Activated CD4-positive, alpha-beta T cell treated with anti-CD3 and anti-CD28 coated beads for 36 hours (primary cell): ENCODE data around the gene KRTAP5-3. TPM values are rescaled to one million over a fixed set of nuclear protein-coding genes. Genes with fewer than 3 reads are reported as not detected.
"Not testable (repeated sequence)": the region's sequence is repeated elsewhere in the genome, so short reads cannot be mapped to it uniquely, and the experiment has no call there.

Experiments
- ATAC-seq: fragments of 200-7000 bp; cut with Tn5 transposase; one replicate; pipeline ENCODE4 v1.10.0; 2021; ENCODE audit warnings: mild to moderate bottlenecking, moderate library complexity
- CTCF ChIA-PET: fragments of 350-600 bp; sonication (Branson Sonifier 250); formaldehyde crosslinking; loops from one replicate; lab custom pipeline; 2021; ENCODE audit warnings: antibody characterized with exemption; lab: Charles Lee
- POLR2A ChIA-PET: fragments of 350-600 bp; sonication (Branson Sonifier 250); formaldehyde crosslinking; loops from one replicate; lab custom pipeline; 2021; ENCODE audit warnings: antibody characterized with exemption, inconsistent platforms; lab: Charles Lee
- DNase-seq: peaks from one replicate; pipeline ENCODE4 v3.0.0-alpha.2; 2020
- H3K27ac Mint-ChIP-seq: one replicate; pipeline ENCODE4 v1.8.0; 2021; ENCODE audit warnings: mixed read lengths
- H3K27me3 Mint-ChIP-seq: one replicate; pipeline ENCODE4 v1.8.0; 2021; ENCODE audit warnings: mixed read lengths
- H3K36me3 Mint-ChIP-seq: one replicate; pipeline ENCODE4 v1.8.0; 2021; ENCODE audit warnings: low read depth, mixed read lengths
- H3K4me1 Mint-ChIP-seq: one replicate; pipeline ENCODE4 v1.8.0; 2021; ENCODE audit warnings: mixed read lengths
- H3K4me3 Mint-ChIP-seq: one replicate; pipeline ENCODE4 v1.8.0; 2021; ENCODE audit warnings: mild to moderate bottlenecking, moderate library complexity, mixed read lengths
- H3K9me3 Mint-ChIP-seq: one replicate; pipeline ENCODE4 v1.8.0; 2021; ENCODE audit warnings: low read depth, mixed read lengths
- intact Hi-C, 2 experiments: fragments of 100-400 bp; cut with DNase I in 1 of 2; cut with micrococcal nuclease in 1 of 2; formaldehyde crosslinking; loops; one replicate each; pipeline versions ENCODE4 v1.14.2 to v1.15.1; 2022 to 2024; cut with DNase I, micrococcal nuclease
- total RNA-seq, 2 experiments: library from RNA; stranded (reverse); gene quantifications; one replicate each; pipeline ENCODE4 v1.2.3, GENCODE V29; 2021

The KRTAP5-3 gene
- total RNA-seq, 2 experiments from 2014 or later: not detected

DNA sequence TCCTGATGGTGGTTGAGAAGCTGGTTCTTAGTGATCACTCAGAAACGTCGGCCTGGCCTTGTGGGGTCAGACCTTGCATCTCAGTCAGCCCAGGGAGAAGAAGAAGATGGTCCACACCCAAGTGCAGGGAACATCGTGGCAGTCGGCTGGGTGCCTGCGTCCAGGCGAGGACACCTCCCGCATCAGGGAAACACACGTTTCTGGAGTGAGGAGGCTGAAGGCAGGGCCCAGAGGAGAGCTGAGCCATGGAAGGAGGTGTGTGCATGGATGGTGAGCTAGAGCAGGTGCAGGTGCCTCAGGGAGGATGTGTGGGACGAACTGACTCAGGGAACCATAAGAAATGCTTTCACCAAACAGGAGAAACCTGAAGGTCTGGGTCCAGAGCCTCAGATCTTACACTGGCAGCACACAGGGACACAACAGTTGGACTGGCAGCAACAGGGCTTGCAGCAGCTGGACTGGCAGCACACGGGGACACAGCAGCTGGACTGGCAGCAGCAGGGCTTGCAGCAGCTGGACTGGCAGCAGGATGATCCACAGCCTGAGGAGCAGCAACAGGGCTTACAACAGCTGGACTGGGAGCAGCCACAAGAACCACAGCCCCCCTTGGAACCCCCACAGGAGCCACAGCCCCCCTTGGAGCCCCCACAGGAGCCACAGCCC lies 10.8 kb downstream of the KRTAP5-3 start:
- Mint-ChIP-seq H3K27me3 (peaks cover 34% of the 10 kb centered on the region), H3K9me3 (no peaks in the 10 kb centered on the region), H3K36me3 (no peaks in the 10 kb centered on the region), H3K4me1 (peaks cover 5% of the 10 kb centered on the region), H3K27ac (no peak overlapping the region), H3K4me3 (no peak overlapping the region)
- ATAC-seq (no peak), DNase-seq (no peak)
- ChIA-PET CTCF (interaction anchor here (0.5 to 1.8 kb wide), 7 partner anchors 10 to 235 kb away, joined by 3 to 7 read pairs (median 3); no protein-coding TSS in a partner anchor), POLR2A (no interaction called here)
- intact Hi-C loops: no loop called here

DNA sequence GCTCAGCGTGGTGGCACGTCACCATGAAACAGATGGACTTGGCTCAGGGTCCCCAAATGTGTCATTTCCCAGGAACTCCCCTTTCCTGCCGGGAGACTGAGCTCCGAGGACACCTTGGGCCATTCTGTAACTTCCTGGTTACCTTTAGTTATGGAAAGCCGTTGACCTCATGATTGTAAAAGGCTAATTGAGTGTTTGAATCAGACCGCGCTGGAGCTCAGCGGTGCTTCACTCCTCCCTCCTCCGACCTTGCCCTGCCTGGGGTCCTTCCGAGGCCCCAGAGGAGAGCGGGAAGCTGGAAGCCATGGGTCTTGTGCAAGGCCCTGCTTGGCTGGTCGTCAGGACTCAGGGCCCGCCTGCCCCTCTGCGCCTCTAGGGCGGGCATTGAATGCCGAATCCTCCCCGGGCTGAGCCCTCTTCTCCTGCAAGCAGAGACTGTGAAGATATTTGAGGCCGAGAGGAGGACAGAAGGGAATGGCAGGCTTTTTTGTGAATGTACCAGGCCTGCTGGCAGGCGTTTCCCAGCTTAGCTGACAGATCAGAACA lies 11.6 kb downstream of the KRTAP5-3 start:
- CTCF ChIA-PET: interaction anchor here (0.6 to 1.2 kb wide), 4 partner anchors 9 to 236 kb away, joined by 3 to 4 read pairs (median 3); no protein-coding TSS in a partner anchor
- H3K36me3 Mint-ChIP-seq, POLR2A ChIA-PET, intact Hi-C loops, DNase-seq, H3K27ac Mint-ChIP-seq, H3K4me3 Mint-ChIP-seq, ATAC-seq, H3K4me1 Mint-ChIP-seq, H3K9me3 Mint-ChIP-seq: not testable (repeated sequence)
- peaks cover 30% of the 10 kb centered on the region for H3K27me3 Mint-ChIP-seq

DNA sequence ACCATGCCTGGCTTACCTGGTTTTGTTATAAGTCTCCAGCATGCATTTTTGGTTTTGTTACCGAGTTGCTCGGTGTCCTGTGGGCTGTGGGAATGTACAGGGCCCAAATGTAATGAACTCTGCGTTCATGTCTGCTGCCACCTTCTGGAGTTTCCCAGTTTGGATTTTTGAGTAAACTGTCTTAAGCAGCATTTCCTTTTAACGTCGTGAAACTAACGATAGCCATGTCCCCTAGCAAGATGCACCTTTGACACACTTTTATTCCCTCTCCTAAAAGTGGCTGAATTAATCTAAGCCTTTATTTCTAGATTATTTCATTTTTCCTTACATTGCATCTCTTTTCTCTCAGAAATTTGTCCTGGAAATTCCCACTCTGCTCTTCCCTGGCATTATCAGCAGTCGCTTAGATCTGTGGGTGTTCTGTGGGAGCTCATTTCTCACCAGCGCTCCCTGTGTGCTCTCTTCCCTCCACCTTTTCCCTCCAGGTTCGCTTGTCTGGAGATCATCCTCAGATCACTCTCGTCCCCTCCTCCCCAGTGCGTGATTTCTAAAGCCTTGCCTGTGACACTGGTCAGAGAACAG lies 12.2 kb downstream of the KRTAP5-3 start:
- H3K36me3 Mint-ChIP-seq, DNase-seq, H3K4me1 Mint-ChIP-seq, H3K4me3 Mint-ChIP-seq, H3K9me3 Mint-ChIP-seq, H3K27ac Mint-ChIP-seq, ATAC-seq, POLR2A ChIA-PET: not testable (repeated sequence)
- intact Hi-C loops: loop anchor here in 1 of 2 experiments (1.0 kb wide), 1 partner anchor 33 kb away; the partner anchor contains the start of gene KRTAP5-5
- CTCF ChIA-PET: interaction anchor here (0.6 to 2.5 kb wide), 8 partner anchors 8 to 30 kb away, joined by 3 to 16 read pairs (median 3); no protein-coding TSS in a partner anchor
- H3K27me3 Mint-ChIP-seq: peaks cover 29% of the 10 kb centered on the region

DNA sequence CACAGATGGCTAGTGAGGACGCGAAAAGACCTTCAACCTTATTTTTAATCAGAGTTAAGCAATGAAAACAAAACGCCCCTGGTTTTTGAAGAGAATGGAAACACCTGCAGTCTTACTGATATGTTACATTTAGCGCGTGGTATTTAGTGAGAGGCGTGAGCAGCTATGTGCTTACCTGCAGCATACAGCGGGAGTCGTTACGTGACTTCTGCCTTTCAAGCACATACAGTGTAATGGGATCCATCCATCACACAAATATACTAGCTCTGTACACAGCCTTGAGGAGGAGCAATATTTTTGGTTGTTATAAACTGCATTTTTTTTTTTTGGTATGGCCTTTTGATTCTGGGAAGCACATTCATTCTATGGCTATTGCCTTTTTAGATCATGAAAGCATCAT lies 15.6 kb downstream of the KRTAP5-3 start:
- CTCF ChIA-PET: no interaction called here
- intact Hi-C loops: no loop called here

DNA sequence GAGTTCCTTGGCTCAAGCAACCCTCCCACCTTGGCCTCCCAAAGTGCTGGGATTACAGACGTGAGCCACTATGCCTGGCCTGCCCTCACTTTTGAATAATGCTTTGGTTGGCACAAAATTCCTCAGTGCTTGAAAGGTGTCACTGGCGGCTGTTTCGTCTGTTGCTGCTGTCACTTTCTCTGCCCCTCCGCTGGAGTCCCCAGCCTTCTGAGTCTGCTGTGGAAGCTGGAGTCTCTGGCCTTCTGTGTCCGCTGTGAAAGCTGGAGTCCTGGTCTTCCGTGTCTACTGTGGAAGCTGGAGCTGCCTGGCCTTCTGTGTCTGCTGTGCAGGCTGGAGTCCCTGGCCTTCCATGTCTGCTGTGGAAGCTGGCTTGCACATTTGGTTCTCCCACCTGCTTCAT lies 18.3 kb downstream of the KRTAP5-3 start:
- Mint-ChIP-seq H3K27ac (no peak overlapping the region), H3K9me3 (peaks cover 7% of the 10 kb centered on the region), H3K36me3 (peaks cover 5% of the 10 kb centered on the region), H3K27me3 (peaks cover 4% of the 10 kb centered on the region), H3K4me1 (peaks cover 6% of the 10 kb centered on the region), H3K4me3 (no peak overlapping the region)
- intact Hi-C loops: no loop called here
- ATAC-seq: no peak
- ChIA-PET POLR2A (no interaction called here), CTCF (interaction anchor here (0.7 to 3.7 kb wide), 2 partner anchors 14 to 44 kb away, joined by 3 to 31 read pairs; no protein-coding TSS in a partner anchor)
- no peak for DNase-seq

More for the DNA sequence above, 15.6 kb downstream of the KRTAP5-3 start:
- POLR2A ChIA-PET: no interaction called here
- Mint-ChIP-seq H3K4me3 (no peak overlapping the region), H3K36me3 (peaks cover 5% of the 10 kb centered on the region), H3K27ac (no peak overlapping the region), H3K4me1 (peaks cover 11% of the 10 kb centered on the region), H3K9me3 (peaks cover 7% of the 10 kb centered on the region), H3K27me3 (peaks cover 18% of the 10 kb centered on the region)
- ATAC-seq: no peak
- no peak for DNase-seq

DNA sequence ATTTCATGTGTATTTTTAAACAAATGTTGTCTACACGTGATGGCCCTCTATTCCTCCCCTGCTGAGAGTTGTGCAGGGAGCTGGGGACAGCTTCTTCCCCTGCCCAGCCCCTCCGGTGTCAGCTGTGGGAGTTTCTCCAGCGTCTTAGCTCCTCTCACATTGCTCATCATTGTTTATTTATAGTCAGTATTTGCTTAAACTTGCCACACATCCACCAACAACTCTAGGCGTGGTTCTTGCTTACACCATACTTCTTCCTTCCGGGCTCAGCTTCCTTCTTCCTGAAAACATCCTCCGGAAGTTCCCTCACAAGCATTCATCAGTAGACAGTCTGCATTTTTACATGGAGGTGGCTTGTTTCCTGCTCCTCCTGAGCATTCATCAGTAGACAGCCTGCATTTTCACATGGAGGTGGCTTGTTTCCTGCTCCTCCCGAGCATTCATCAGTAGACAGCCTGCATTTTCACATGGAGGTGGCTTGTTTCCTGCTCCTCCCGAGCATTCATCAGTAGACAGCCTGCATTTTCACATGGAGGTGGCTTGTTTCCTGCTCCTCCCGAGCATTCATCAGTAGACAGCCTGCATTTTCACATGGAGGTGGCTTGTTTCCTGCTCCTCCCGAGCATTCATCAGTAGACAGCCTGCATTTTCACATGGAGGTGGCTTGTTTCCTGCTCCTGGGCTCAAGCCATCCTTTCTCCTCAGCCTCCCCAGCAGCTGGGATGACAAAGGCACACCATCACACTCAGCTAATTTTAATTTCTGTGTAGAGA lies 18.9 kb downstream of the KRTAP5-3 start:
- H3K27me3 Mint-ChIP-seq, intact Hi-C loops, DNase-seq, ATAC-seq, H3K36me3 Mint-ChIP-seq, POLR2A ChIA-PET, H3K9me3 Mint-ChIP-seq, H3K4me1 Mint-ChIP-seq: not testable (repeated sequence)
- Mint-ChIP-seq H3K4me3 (peak overlapping the region; percentile 29), H3K27ac (peak overlapping the region; percentile 86)
- CTCF ChIA-PET: interaction anchor here (1.0 to 3.7 kb wide), 3 partner anchors 14 to 449 kb away, joined by 3 to 31 read pairs (median 5); no protein-coding TSS in a partner anchor

DNA sequence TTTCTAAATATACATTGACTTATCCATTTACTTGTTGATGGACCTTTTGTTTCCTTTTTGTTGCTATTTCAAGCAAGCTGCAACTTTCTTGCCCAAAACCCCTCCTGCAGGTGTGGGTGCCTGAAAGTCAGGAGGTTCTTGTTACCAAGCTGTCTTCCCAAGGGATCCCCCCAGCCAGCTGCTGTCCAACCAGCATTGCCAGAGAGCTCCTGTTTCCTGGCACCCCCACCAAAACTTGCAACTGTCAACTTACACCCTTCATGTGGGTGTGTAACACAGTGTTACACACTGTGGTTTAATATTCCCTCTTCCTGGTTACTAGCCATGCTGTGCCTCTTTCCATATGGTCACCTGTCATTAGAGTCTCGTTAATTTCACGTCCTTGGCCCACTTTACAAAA lies 21.6 kb downstream of the KRTAP5-3 start:
- Mint-ChIP-seq H3K9me3 (peaks cover 7% of the 10 kb centered on the region), H3K4me1 (peaks cover 9% of the 10 kb centered on the region), H3K27ac (no peak overlapping the region), H3K27me3 (peaks cover 2% of the 10 kb centered on the region), H3K36me3 (peaks cover 5% of the 10 kb centered on the region), H3K4me3 (no peak overlapping the region)
- intact Hi-C loops: no loop called here
- POLR2A ChIA-PET: no interaction called here
- ATAC-seq (no peak), DNase-seq (no peak)
- CTCF ChIA-PET: interaction anchor here (2.6 kb wide), 1 partner anchor 12 kb away, joined by 8 read pairs; no protein-coding TSS in a partner anchor

DNA sequence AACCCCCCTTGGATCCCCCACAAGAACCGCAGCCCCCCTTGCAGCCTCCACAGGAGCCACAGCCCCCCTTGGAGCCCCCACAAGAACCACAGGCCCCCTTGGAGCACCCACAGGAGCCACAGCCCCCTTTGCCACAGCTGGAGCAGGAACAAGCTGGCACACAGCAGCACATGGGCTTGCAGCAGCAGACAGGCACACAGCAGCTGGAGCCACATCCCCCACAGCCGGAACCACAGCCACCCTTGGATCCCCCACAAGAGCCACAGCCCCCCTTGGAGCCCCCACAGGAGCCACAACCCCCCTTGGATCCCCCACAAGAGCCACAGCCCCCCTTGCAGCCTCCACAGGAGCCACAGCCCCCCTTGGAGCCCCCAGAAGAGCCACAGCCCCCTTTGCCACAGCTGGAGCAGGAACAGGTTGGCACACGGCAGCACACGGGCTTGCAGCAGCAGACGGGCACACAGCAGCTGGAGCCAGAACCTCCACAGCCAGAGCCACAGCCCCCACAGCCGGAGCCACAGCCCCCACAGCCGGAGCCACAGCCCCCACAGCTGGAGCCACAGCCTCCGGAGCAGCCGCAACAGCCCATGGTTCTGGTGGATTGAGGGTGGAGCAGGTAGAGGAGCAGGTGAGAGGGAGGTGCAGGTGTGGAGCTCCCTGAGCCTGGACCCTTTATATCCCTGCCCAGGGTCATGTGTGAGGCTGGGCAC lies 23.4 kb downstream of the KRTAP5-3 start, which contains the start of gene KRTAP5-1:
KRTAP5-1 (minus strand) TSS at position 623 of the 710 bp plus-strand sequence; CDS start at position 589, 34 bp downstream.
- H3K4me3 Mint-ChIP-seq, H3K27me3 Mint-ChIP-seq, intact Hi-C loops, H3K9me3 Mint-ChIP-seq, H3K36me3 Mint-ChIP-seq, DNase-seq, ATAC-seq, POLR2A ChIA-PET, H3K4me1 Mint-ChIP-seq, H3K27ac Mint-ChIP-seq: not testable (repeated sequence)
- CTCF ChIA-PET: interaction anchor here (2.6 kb wide), 1 partner anchor 10 kb away, joined by 8 read pairs; no protein-coding TSS in a partner anchor

DNA sequence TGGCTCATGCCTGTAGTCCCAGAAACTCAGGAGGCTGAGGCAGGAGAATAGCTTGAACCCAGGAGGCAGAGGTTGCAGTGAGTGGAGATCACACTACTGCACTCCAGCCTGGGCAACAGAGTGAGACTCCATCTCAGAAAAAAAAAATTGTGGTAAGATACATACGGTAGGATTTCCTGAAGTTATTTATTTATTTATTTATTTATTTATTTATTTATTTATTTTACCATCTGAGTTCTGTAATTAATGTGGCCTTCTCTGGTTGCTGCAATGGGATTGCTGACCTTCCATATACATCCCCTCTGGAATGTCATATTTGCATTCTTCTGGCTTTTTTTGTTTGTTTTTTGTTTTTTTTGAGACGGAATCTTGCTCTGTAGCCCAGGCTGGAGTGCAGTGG lies 25.4 kb downstream of the KRTAP5-3 start:
- POLR2A ChIA-PET: not testable (repeated sequence)

DNA sequence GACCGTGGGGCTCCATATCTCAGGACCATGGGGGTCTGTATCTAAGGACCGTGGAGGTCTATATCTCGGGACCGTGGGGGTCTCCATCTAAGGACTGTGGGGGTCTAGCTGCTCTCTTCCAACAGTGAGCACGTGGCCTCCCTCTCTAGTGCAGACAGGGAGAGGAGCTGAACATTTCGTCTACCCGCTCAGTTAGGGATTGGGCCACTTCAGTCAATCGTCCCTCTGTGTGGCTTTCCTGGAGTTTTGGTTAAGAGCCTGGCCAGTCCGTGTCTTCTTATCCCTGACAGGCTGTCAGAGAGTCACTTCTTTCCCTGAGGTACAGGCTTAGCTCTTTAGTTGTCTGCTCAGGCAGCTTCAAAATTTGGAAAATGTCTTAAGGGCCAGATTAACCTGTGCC lies 26.3 kb downstream of the KRTAP5-3 start:
- Mint-ChIP-seq H3K4me1 (peaks cover 3% of the 10 kb centered on the region), H3K27me3 (peaks cover 2% of the 10 kb centered on the region), H3K36me3 (no peaks in the 10 kb centered on the region), H3K9me3 (peaks cover 6% of the 10 kb centered on the region), H3K27ac (no peak overlapping the region), H3K4me3 (no peak overlapping the region)
- ChIA-PET POLR2A (no interaction called here), CTCF (interaction anchor here (0.8 kb wide), 3 partner anchors 12 to 138 kb away, joined by 3 read pairs; no protein-coding TSS in a partner anchor)
- intact Hi-C loops: no loop called here
- DNase-seq (no peak), ATAC-seq (no peak)

More for the DNA sequence above, 25.4 kb downstream of the KRTAP5-3 start:
- H3K9me3 Mint-ChIP-seq, intact Hi-C loops, H3K4me1 Mint-ChIP-seq, H3K36me3 Mint-ChIP-seq, ATAC-seq, H3K27me3 Mint-ChIP-seq, CTCF ChIA-PET, H3K4me3 Mint-ChIP-seq, DNase-seq, H3K27ac Mint-ChIP-seq: not testable (repeated sequence)
